ENCODE measurements around the gene SLC38A3.

The SLC38A3 gene

DNA sequence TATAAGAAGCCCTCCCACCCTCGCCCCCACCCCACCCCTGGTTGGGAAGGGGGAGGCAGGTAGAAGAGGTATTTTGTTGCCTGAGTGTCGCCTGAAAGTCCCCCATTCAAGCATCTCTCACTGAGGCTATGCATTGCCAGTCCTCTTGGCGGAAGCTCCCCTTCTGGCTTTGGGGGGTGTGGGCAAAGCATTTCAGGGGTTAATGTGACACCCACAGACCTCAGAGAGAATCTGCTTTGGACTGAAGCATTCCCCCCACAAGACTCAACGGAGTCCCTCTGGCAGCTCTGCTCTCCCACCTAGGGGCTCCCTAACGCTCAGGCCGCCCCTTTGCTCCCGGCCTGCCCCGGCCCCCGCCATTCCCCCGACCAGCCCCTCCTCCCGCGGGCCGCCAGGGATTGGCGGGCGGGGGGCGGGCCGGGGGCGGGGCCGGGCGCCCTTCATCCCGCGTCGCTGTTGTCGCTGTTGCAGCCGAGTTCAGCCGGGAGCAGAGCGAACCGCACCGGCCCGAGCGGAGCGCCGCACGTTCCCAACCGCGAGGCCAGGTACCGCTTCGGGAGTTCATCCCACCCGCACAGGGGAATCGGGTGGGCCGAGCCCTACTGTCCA is at the start of gene SLC38A3:
TSS of gene SLC38A3 (plus strand) at position 468 of the 609 bp plus-strand sequence. CDS start 8,929 bp downstream, outside the sequence.
- DNase-seq (ENCODE audit: low spot score) = no peak
- TF ChIP-seq, protein P1, sequence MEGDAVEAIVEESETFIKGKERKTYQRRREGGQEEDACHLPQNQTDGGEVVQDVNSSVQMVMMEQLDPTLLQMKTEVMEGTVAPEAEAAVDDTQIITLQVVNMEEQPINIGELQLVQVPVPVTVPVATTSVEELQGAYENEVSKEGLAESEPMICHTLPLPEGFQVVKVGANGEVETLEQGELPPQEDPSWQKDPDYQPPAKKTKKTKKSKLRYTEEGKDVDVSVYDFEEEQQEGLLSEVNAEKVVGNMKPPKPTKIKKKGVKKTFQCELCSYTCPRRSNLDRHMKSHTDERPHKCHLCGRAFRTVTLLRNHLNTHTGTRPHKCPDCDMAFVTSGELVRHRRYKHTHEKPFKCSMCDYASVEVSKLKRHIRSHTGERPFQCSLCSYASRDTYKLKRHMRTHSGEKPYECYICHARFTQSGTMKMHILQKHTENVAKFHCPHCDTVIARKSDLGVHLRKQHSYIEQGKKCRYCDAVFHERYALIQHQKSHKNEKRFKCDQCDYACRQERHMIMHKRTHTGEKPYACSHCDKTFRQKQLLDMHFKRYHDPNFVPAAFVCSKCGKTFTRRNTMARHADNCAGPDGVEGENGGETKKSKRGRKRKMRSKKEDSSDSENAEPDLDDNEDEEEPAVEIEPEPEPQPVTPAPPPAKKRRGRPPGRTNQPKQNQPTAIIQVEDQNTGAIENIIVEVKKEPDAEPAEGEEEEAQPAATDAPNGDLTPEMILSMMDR (IDR thresholded peaks at IDR 0.05; ENCODE audit: extremely low read depth, missing control alignments) = no peak

DNA sequence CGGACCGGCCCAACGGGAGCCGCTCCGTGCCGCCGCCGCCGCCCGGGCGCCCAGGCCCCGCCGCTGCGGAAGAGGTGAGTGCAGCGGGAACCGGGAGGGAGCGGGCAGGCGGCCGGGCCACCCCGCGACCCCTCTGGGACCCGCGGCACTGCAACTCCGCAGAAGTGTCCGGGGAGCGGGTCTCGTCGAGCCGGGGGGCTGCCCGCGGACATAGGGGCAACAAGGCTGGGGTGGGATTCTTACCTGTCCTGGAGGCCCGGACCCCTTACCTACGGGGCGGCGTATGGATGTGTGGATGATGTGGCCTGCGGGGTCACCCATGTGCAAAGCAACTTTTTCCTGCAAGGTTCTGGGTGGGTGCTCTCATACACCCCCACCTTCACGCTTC is 49.6 kb upstream of the SLC38A3 start:
- TF ChIP-seq, protein P1 (IDR thresholded peaks at IDR 0.05; ENCODE audit: extremely low read depth, missing control alignments) = no peak
- no peak for DNase-seq (ENCODE audit: low spot score)

DNA sequence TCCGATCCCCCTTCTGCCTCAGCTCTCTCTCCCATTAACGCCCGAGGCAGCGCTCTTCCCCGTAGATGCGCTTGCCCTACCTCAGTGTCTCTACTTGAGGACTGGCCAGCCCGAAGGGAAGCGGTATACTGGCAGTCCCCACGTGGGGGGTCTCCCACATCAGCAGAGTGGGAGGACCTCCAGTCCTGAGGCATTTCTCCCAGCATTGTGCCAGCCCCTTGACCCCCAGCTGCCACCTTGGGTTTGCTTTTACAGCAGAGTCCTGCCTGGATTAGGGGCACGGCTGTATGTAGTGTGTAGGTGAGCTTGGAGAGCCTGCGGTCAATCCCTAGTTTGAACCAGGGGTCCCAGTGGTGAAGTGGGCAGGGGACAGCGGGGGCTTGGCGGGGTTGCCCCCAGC is 49.2 kb upstream of the SLC38A3 start:
- TF ChIP-seq, protein P1 (IDR thresholded peaks at IDR 0.05; ENCODE audit: extremely low read depth, missing control alignments) = no peak
- no peak for DNase-seq (ENCODE audit: low spot score)

DNA sequence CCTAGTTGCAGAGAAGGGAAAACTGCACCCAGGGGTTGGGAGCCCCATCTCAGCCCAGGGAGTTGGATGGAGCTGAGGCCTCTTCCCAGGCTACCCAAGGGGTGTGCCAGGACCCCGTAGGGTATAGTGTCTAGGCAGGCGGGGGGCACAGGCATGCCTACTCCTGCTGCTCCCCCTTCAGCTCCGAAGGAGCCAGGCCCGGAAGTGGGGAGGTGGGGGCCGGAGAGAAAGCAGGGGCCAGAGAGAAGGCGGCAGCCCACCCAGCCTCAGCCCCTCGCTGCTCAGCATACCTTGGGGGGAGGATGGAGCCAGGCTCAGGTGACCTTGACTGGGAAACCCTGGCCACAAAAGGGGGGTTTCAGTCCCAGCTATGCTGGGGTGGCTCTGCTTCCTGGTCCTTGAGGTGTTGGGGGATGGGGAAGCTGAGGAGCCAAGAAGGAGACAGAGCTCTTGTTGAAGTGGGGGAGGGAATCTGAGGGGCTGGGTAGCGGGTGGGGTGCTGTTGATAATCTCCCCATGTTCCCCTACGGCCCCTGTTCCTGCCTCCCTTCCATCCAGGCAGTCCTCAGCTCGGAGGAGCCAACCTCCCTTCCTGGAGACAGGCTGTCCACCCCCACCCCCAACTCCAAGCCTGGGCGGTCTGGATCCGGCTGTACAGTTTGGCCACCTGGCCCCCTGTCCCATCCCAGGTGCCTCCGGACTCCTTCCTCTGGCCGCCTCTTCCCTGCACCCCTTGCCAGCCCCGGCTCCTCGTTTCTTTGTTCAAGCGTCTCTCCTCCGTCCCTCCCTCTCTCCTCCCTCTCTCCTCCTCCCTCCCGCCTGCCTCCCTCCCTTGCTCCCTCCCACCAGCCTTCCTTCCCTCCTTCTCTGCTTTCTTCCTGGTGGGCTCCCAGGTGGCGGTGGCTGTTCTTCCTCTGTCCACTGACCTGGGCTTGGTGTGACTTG is 48.2 kb upstream of the SLC38A3 start:
- TF ChIP-seq, protein P1 (IDR thresholded peaks at IDR 0.05; ENCODE audit: extremely low read depth, missing control alignments) = no peak
- no peak for DNase-seq (ENCODE audit: low spot score)

DNA sequence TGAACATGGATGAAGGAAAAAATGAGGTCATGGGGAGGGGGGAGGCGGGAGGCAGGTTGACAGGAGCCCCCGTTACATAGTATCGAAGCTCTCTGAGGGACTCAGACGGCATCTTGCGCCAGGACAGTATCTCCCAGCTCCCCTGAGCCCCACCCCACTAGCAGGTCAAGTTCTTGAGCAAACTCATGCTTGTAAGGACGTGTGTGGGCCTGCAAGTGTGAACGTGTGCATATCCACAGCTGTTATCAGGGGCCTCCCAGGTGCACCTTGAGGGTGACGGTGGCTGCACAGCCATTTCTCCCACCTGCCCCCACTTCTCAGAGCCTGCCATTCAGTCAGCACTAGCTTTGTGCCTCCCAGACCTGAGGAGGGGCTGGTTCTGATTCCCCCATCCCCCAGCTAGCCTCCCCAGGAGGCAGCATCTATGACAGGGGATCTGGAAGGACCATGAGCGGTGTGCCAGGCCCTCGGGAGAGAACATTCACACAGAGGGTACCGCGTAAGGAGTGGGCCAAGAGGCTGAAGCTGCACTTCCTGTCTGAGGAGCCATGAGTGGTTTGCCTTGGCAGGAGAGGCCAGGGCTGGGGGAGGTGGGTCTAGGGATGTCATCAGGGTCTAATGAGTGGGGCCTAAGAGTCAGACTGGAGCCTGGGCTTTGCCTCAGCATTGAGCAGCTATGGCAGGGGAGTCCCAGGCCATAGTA is 47.1 kb upstream of the SLC38A3 start:
- DNase-seq (ENCODE audit: low spot score) = no peak
- TF ChIP-seq, protein P1 (IDR thresholded peaks at IDR 0.05; ENCODE audit: extremely low read depth, missing control alignments) = no peak

DNA sequence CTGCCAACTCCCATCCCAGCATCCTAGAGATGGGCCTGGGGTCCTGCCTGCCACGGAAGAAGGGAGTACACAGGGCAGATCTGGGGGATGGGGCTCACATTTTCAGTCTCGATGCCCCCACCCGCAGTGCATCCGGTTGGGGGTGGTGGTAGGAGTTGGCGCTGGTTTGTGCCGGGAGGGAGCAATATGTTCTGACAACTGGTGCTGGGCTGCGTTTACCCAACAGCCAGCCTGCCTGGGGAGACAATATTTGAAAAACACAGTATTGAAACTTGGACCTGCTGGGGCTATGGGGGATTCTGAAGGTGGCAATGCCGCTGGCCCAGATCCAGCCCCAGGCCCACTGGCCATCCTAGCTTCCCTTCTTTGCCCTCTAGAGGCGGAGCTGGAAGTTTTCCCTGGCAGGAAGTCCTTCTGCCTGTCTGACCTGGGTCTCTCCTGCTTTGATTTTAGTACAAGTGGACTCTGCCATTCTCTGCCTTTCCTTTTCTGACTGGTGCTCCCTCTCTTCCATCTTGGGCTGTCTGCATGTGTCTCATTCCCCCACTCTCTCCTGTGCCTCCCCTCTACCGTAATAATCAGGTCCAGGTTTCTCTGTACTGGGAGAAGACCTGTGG is 46.4 kb upstream of the SLC38A3 start:
- TF ChIP-seq, protein P1 (IDR thresholded peaks at IDR 0.05; ENCODE audit: extremely low read depth, missing control alignments) = no peak
- no peak for DNase-seq (ENCODE audit: low spot score)

Measured in GM20000 (cell line).